H1 (cell line): ENCODE measurements around the gene MRPS9. TPM values are rescaled to one million over a fixed set of nuclear protein-coding genes. Genes with fewer than 3 reads are reported as not detected.

ENCODE experiments used
- CTCF ChIA-PET: fragments of 300-600 bp; sonication (Branson Sonifier 250); formaldehyde crosslinking; loops from one replicate; lab custom pipeline; 2021; ENCODE audit not compliant: partially characterized antibody; lab: Charles Lee
- POLR2A ChIA-PET: fragments of 300-600 bp; sonication (Branson Sonifier 250); formaldehyde crosslinking; loops from one replicate; lab custom pipeline; 2021; ENCODE audit warnings: inconsistent platforms; ENCODE audit not compliant: partially characterized antibody; lab: Charles Lee
- DNase-seq, 2 experiments: peaks; one replicate each; pipeline versions ENCODE4 v3.0.0 to v3.0.0-alpha.2; 2010 to 2022; ENCODE audit warnings: low spot score in 2 of 2, low read depth in 1 of 2, mixed read lengths in 1 of 2
- FAIRE-seq: peaks from 2 replicates; lab custom pipeline; 2011; peaks lifted over from hg19 to GRCh38; lab: Jason Lieb, UNC
- H2AFZ ChIP-seq: 2 replicates; pipeline ENCODE4 v1.8.1; 2012; ENCODE audit warnings: low read length, inconsistent platforms
- H2AK5ac ChIP-seq: 2 replicates; pipeline ENCODE4 v1.6.1; 2013; ENCODE audit warnings: low read depth, low read length
- H2BK120ac ChIP-seq: replicated peaks from 2 replicates; pipeline ENCODE3; 2013; ENCODE audit warnings: low read depth, low read length, inconsistent platforms
- H2BK12ac ChIP-seq: 2 replicates; pipeline ENCODE4 v1.6.1; 2013; ENCODE audit warnings: low read depth, low read length
- H2BK15ac ChIP-seq: 2 replicates; pipeline ENCODE4 v1.6.1; 2013; ENCODE audit warnings: low read length
- H2BK20ac ChIP-seq: 2 replicates; pipeline ENCODE4 v1.6.1; 2013; ENCODE audit warnings: low read length
- H2BK5ac ChIP-seq: 2 replicates; pipeline ENCODE4 v1.6.1; 2013; ENCODE audit warnings: low read depth, low read length
- H3K14ac ChIP-seq: 2 replicates; pipeline ENCODE4 v1.6.1; 2013; ENCODE audit warnings: inconsistent platforms; ENCODE audit not compliant: insufficient read length
- H3K18ac ChIP-seq: 2 replicates; pipeline ENCODE4 v1.6.1; 2013; ENCODE audit warnings: low read length; ENCODE audit errors: extremely low read depth
- H3K23ac ChIP-seq: 2 replicates; pipeline ENCODE4 v1.6.1; 2013; ENCODE audit warnings: inconsistent platforms; ENCODE audit not compliant: insufficient read length
- H3K23me2 ChIP-seq: 2 replicates; pipeline ENCODE4 v1.6.1; 2013; ENCODE audit warnings: low read depth, low read length
- H3K27ac ChIP-seq: 2 replicates; pipeline ENCODE4 v1.6.1; 2011; ENCODE audit warnings: low read depth, low read length, inconsistent platforms
- H3K27me3 ChIP-seq, 4 experiments: replicated peaks in 1 of 4; 1 replicate in 1 of 4; 2 replicates in 3 of 4; pipeline versions ENCODE4 v1.6.1 to v1.8.1; 2011 to 2013; ENCODE audit warnings: low read length in 3 of 4, mild to moderate bottlenecking in 3 of 4, inconsistent platforms in 2 of 4, mixed read lengths in 2 of 4, moderate library complexity in 1 of 4; ENCODE audit not compliant: control insufficient read depth in 3 of 4, insufficient read depth in 3 of 4; ENCODE audit errors: extremely low read depth in 1 of 4
- H3K36me3 ChIP-seq, 4 experiments: 2 replicates each; pipeline versions ENCODE4 v1.6.1 to v1.8.1; 2011 to 2013; ENCODE audit warnings: mild to moderate bottlenecking in 4 of 4, low read length in 3 of 4, moderate library complexity in 2 of 4, control low read depth in 1 of 4, inconsistent platforms in 1 of 4; ENCODE audit not compliant: insufficient read depth in 4 of 4, control insufficient read depth in 2 of 4
- H3K4ac ChIP-seq: replicated peaks from 2 replicates; pipeline ENCODE3; 2013; ENCODE audit warnings: low read length, low read depth, mixed read lengths, inconsistent platforms; ENCODE audit not compliant: insufficient read length
- H3K4me1 ChIP-seq, 4 experiments: replicated peaks in 1 of 4; 1 replicate in 1 of 4; 2 replicates in 3 of 4; pipeline versions ENCODE4 v1.6.1 to v1.8.1; 2011 to 2013; ENCODE audit warnings: low read length in 3 of 4, inconsistent platforms in 2 of 4, mixed read lengths in 1 of 4; ENCODE audit not compliant: insufficient read depth in 4 of 4, control insufficient read depth in 3 of 4
- H3K4me2 ChIP-seq, 2 experiments: 2 replicates each; pipeline versions ENCODE4 v1.6.1 to v1.8.1; 2011 to 2013; ENCODE audit warnings: low read depth in 2 of 2, low read length in 2 of 2, control low read depth in 1 of 2, inconsistent platforms in 1 of 2, mild to moderate bottlenecking in 1 of 2; ENCODE audit not compliant: insufficient read depth in 1 of 2
- H3K4me3 ChIP-seq, 4 experiments: fragments of 200-600, 300-600 bp in 1 of 4; sonication (generic), shearing (Covaris generic), sonication (Bioruptor Twin) in 1 of 4; 2 replicates each; pipeline versions ENCODE4 v1.5.1 to v1.8.1; 2011 to 2016; ENCODE audit warnings: low read length in 4 of 4, low read depth in 3 of 4, control low read depth in 2 of 4, inconsistent platforms in 2 of 4, mild to moderate bottlenecking in 2 of 4, mixed read lengths in 1 of 4, moderate library complexity in 1 of 4; ENCODE audit not compliant: insufficient read depth in 2 of 4; ENCODE audit errors: extremely low read depth in 1 of 4
- H3K56ac ChIP-seq: replicated peaks from 2 replicates; pipeline ENCODE3; 2013; ENCODE audit warnings: low read depth, mild to moderate bottlenecking, mixed read lengths, low read length, inconsistent platforms; ENCODE audit not compliant: insufficient read length
- H3K79me1 ChIP-seq: 2 replicates; pipeline ENCODE4 v1.6.1; 2013; ENCODE audit warnings: low read depth, low read length, control low read depth
- H3K79me2 ChIP-seq, 2 experiments: 2 replicates each; pipeline versions ENCODE4 v1.6.1 to v1.8.1; 2012 to 2013; ENCODE audit warnings: low read length in 2 of 2, mild to moderate bottlenecking in 2 of 2, inconsistent platforms in 1 of 2; ENCODE audit not compliant: insufficient read depth in 2 of 2, control insufficient read depth in 1 of 2
- H3K9ac ChIP-seq, 4 experiments: replicated peaks in 1 of 4; 1 replicate in 1 of 4; 2 replicates in 3 of 4; pipeline versions ENCODE4 v1.6.1 to v1.8.1; 2011 to 2013; ENCODE audit warnings: low read depth in 3 of 4, low read length in 3 of 4, control low read depth in 2 of 4, mild to moderate bottlenecking in 2 of 4, moderate library complexity in 2 of 4, inconsistent platforms in 1 of 4; ENCODE audit errors: extremely low read depth in 1 of 4
- H3K9me3 ChIP-seq, 2 experiments: 2 replicates each; pipeline versions ENCODE4 v1.6.1 to v1.8.1; 2012 to 2013; ENCODE audit warnings: mild to moderate bottlenecking in 2 of 2, moderate library complexity in 2 of 2, control low read depth in 1 of 2, inconsistent platforms in 1 of 2, low read depth in 1 of 2, low read length in 1 of 2, mixed read lengths in 1 of 2; ENCODE audit not compliant: insufficient read depth in 2 of 2
- H4K20me1 ChIP-seq, 2 experiments: replicated peaks in 1 of 2; 2 replicates each; pipeline versions ENCODE3 to v1.8.1; 2011 to 2013; ENCODE audit warnings: inconsistent platforms in 2 of 2, low read length in 2 of 2, mild to moderate bottlenecking in 1 of 2; ENCODE audit not compliant: insufficient read depth in 2 of 2, control insufficient read depth in 1 of 2
- H4K5ac ChIP-seq: 2 replicates; pipeline ENCODE4 v1.6.1; 2013; ENCODE audit warnings: low read length, low read depth, mixed read lengths, inconsistent platforms; ENCODE audit not compliant: insufficient read length
- H4K8ac ChIP-seq: 2 replicates; pipeline ENCODE4 v1.8.0; 2013; ENCODE audit warnings: mild to moderate bottlenecking, moderate library complexity, low read length, inconsistent platforms; ENCODE audit not compliant: insufficient read depth; ENCODE audit errors: extremely low read depth
- H4K91ac ChIP-seq: replicated peaks from 2 replicates; pipeline ENCODE3; 2013; ENCODE audit warnings: low read length, mixed read lengths, inconsistent platforms; ENCODE audit not compliant: insufficient read length
- ATF3 ChIP-seq: IDR thresholded peaks from 2 replicates; pipeline ENCODE4 v1.6.1; 2011; ENCODE audit warnings: low read depth, mild to moderate bottlenecking, low read length; ENCODE audit not compliant: insufficient read depth
- CEBPB ChIP-seq: IDR thresholded peaks from 2 replicates; pipeline ENCODE4 v1.6.1; 2012; ENCODE audit warnings: low read depth, low read length
- CHD2 ChIP-seq: IDR thresholded peaks from 2 replicates; pipeline ENCODE4 v1.6.1; 2012; ENCODE audit warnings: low read length, improper control_type of control experiment
- CTCF ChIP-seq, 3 experiments: IDR thresholded peaks; 1 replicate in 2 of 3; 2 replicates in 1 of 3; pipeline versions ENCODE4 v1.5.1 to v1.6.1; 2011; ENCODE audit warnings: low read length in 3 of 3, mild to moderate bottlenecking in 3 of 3, inconsistent platforms in 2 of 3, low read depth in 1 of 3, moderate library complexity in 1 of 3; ENCODE audit not compliant: insufficient read depth in 1 of 3; ENCODE audit errors: control extremely low read depth in 1 of 3
- NANOG ChIP-seq: IDR thresholded peaks from 2 replicates; pipeline ENCODE4 v1.6.1; 2011; ENCODE audit warnings: low read length, low read depth, mild to moderate bottlenecking, inconsistent platforms; ENCODE audit not compliant: insufficient read depth, poor library complexity, severe bottlenecking
- RAD21 ChIP-seq, 2 experiments: IDR thresholded peaks in 1 of 2; conservative IDR thresholded peaks in 1 of 2; 2 replicates each; pipeline ENCODE4 v1.6.1; 2011; ENCODE audit warnings: low read depth in 2 of 2, low read length in 2 of 2, improper control_type of control experiment in 1 of 2, inconsistent platforms in 1 of 2, mild to moderate bottlenecking in 1 of 2, moderate library complexity in 1 of 2
- TEAD4 ChIP-seq: IDR thresholded peaks from 2 replicates; pipeline ENCODE4 v1.6.1; 2012; ENCODE audit warnings: low read depth, low read length, inconsistent platforms, mixed read lengths
- WGBS, 2 experiments: shearing (Covaris generic) in 1 of 2; methylation state at CpG; one replicate each; pipeline versions ENCODE4 v1.1.6 to v1.1.7; 2013 to 2015; ENCODE audit warnings: low lambda C conversion rate in 2 of 2, mixed read lengths in 2 of 2, inconsistent platforms in 1 of 2, low coverage in 1 of 2, missing lambda C conversion rate in 1 of 2; ENCODE audit not compliant: insufficient replicate concordance in 2 of 2, insufficient coverage in 1 of 2, insufficient read length in 1 of 2; ENCODE audit errors: extremely low coverage in 1 of 2, missing lambda C conversion rate in 1 of 2; 5-methylcytosine and 5-hydroxymethylcytosine counted together
- polyA plus RNA-seq, 7 experiments: library from polyadenylated mRNA; depleted of rRNA in 3 of 7; stranded (reverse) in 5 of 7; unstranded in 2 of 7; fragments of >200 nt in 5 of 7; fragments of 200-250 nt in 2 of 7; gene quantifications; 1 replicate in 5 of 7; 2 replicates in 1 of 7; 4 replicates in 1 of 7; pipeline versions ENCODE4 v1.2.1 to v1.2.3, GENCODE V29; 2011 to 2013; ENCODE audit warnings: missing spikeins in 2 of 7, mixed read lengths in 2 of 7
- total RNA-seq: library from RNA; stranded (reverse); fragmentation: NEBNext Ultra II Directional; extraction: Animal tissue kit (Norgen Biotek cat#: 25700); gene quantifications from 2 replicates; pipeline ENCODE4 v1.2.1, GENCODE V29; 2021

The MRPS9 gene
- total and polyA plus RNA-seq, 2 of the 8 experiments (the other 6 are each of a cell fraction or from before 2014, with no cell fraction given) = 36.2 to 71.0 TPM

DNA sequence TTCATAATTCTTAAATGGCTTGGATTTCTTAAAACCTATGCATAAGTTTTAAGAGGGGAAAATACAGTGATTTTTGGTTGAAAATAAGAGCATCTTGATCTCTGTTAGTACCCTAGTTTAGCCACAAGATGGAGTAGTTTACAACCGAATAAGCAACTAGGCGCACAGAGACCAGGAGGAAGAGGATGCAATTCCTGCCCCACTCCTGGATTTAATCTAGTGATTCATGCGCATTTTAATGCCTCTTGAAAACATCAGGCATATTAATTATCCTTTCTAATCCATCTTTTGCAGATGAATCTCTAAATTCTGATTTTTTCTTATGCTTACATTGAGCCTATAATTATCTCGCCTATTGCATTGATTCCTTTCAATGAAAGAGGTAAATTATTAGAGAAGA lies 76.7 kb downstream of the MRPS9 start:
- no peaks in the 10 kb centered on the region for H4K20me1 ChIP-seq
- POLR2A ChIA-PET = interaction anchor here (1.6 kb wide), 1 partner anchor 121 kb away, joined by 9 read pairs; no protein-coding TSS in a partner anchor
- H2BK15ac ChIP-seq = no peak overlapping the region
- no peak overlapping the region for H4K5ac ChIP-seq
- no peak overlapping the region for H2BK120ac ChIP-seq
- no peak overlapping the region for H3K27ac ChIP-seq
- no peak overlapping the region for H3K9ac ChIP-seq
- no peak overlapping the region for H4K8ac ChIP-seq
- CTCF ChIA-PET = interaction anchor here (0.7 to 14.4 kb wide), 30 partner anchors 11 to 248 kb away, joined by 3 to 541 read pairs (median 7); partner anchors contain the start of gene GPR45
- no peaks in the 10 kb centered on the region for H3K23me2 ChIP-seq
- no peaks in the 10 kb centered on the region for H3K27me3 ChIP-seq
- no peak overlapping the region for H2BK20ac ChIP-seq
- H3K18ac ChIP-seq = no peak overlapping the region
- H3K79me2 ChIP-seq = no peaks in the 10 kb centered on the region
- H2BK5ac ChIP-seq = no peak overlapping the region
- H3K56ac ChIP-seq = no peak overlapping the region
- no peak overlapping the region for H3K23ac ChIP-seq
- no peak overlapping the region for H2AK5ac ChIP-seq
- TF ChIP-seq CEBPB (no peak), TEAD4 (no peak), CHD2 (no peak), RAD21 (IDR thresholded peaks at IDR 0.05 in 1 of 2, conservative IDR thresholded peaks at IDR 0.05 in 1 of 2; ENCODE audit: low read depth in 2 of 2, low read length in 2 of 2) (peak; percentile 93), CTCF (IDR thresholded peaks at IDR 0.05; ENCODE audit: control extremely low read depth in 1 of 3, insufficient read depth in 1 of 3, low read depth in 1 of 3, low read length in 3 of 3) (peak in 2 of 3 experiments; percentile 64 to 75; a peak in 3 of 4 replicates), ATF3 (no peak), NANOG (no peak)
- no peak overlapping the region for H3K4ac ChIP-seq
- FAIRE-seq (peak; percentile 88), DNase-seq (no peak)
- no peak overlapping the region for H3K14ac ChIP-seq
- H3K4me2 ChIP-seq = no peak overlapping the region
- H3K79me1 ChIP-seq = no peaks in the 10 kb centered on the region
- no peak overlapping the region for H2AFZ ChIP-seq
- no peaks in the 10 kb centered on the region for H3K9me3 ChIP-seq
- no peaks in the 10 kb centered on the region for H3K4me1 ChIP-seq
- no peak overlapping the region for H3K4me3 ChIP-seq
- no peaks in the 10 kb centered on the region for H3K36me3 ChIP-seq
- 34% methylated on average over 4 of the region's 4 CpGs; no CpG with 5 or more reads in 1 of the 2 experiments for WGBS, 2 experiments
- no peak overlapping the region for H2BK12ac ChIP-seq
- no peak overlapping the region for H4K91ac ChIP-seq
